HG02678 (cell line): ENCODE results near the gene MCF2L.

Experiments
- ATAC-seq: cut with Tn5 transposase; IDR thresholded peaks from one replicate; pipeline ENCODE4 v1.9.1; 2021; ENCODE audit warnings: mild to moderate bottlenecking, moderate library complexity; ENCODE audit not compliant: unreplicated experiment

Gene MCF2L

GRCh38 chr13:113014752-113015745, 46.0 kb downstream of the MCF2L start:
- ATAC-seq: no peak

GRCh38 chr13:113015826-113016525, 47.0 kb downstream of the MCF2L start:
- ATAC-seq: no peak

- ATAC-seq: no peak
These were observed 47.7 kb downstream of the MCF2L start for GRCh38 chr13:113016526-113017295.

GRCh38 chr13:113017506-113018215, 48.6 kb downstream of the MCF2L start:
- ATAC-seq: no peak

- ATAC-seq: no peak
These were observed 49.9 kb downstream of the MCF2L start for GRCh38 chr13:113018676-113019465.

GRCh38 chr13:113020323-113021080, 51.5 kb downstream of the MCF2L start:
- ATAC-seq: no peak

GRCh38 chr13:113021391-113021790, 52.4 kb downstream of the MCF2L start:
- no peak for ATAC-seq

GRCh38 chr13:113021811-113022210, 52.8 kb downstream of the MCF2L start:
- no peak for ATAC-seq

GRCh38 chr13:113022391-113022744, 53.4 kb downstream of the MCF2L start:
- no peak for ATAC-seq

GRCh38 chr13:113022745-113023574, 53.9 kb downstream of the MCF2L start:
- ATAC-seq: no peak

GRCh38 chr13:113023694-113024430, 54.8 kb downstream of the MCF2L start:
- no peak for ATAC-seq

GRCh38 chr13:113024466-113024865, 55.5 kb downstream of the MCF2L start:
- no peak for ATAC-seq

- ATAC-seq: no peak
These were observed 57.4 kb downstream of the MCF2L start for GRCh38 chr13:113026391-113026910.

GRCh38 chr13:113027095-113027494, 58.1 kb downstream of the MCF2L start:
- no peak for ATAC-seq

GRCh38 chr13:113027566-113027965, 58.6 kb downstream of the MCF2L start:
- no peak for ATAC-seq

GRCh38 chr13:113028336-113029060, 59.5 kb downstream of the MCF2L start:
- ATAC-seq: no peak

- ATAC-seq: no peak
These were observed 60.0 kb downstream of the MCF2L start for GRCh38 chr13:113029061-113029445.
